ENCODE data around the gene DUSP28.

DUSP28 gene

DNA sequence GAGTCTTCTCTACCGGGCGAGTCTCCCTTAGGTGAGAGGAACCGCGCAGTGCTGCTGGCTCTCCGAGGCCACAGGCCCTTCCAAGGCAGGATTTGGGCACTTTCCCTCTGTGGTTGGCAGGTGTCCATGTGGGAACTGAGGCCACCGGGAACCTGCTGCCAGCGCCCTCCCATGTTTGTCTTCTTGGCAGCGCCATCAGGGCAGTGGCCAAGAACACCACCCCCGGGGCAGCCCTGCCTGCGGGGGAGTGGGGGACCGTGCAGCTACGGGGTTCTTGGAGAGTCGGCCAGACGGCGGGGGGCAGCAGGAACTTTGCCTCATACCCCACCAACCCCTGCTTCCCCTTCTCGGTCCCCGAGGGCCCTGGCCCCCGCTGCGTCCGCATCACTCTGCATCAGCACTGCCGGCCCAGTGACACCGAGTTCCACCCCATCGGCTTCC lies 36.4 kb downstream of the DUSP28 start:
- no peak for TF ChIP-seq SNAI2 (CRISPR knock-in tag; IDR thresholded peaks at IDR 0.05)
- no peak for TF ChIP-seq CREB5 (CRISPR knock-in tag; IDR thresholded peaks at IDR 0.05; ENCODE audit: low read depth)
- no peak for TF ChIP-seq ZNF8 (CRISPR knock-in tag; IDR thresholded peaks at IDR 0.05)
- TF ChIP-seq CSDC2 (CRISPR knock-in tag; IDR thresholded peaks at IDR 0.05), result no peak
- no peak for TF ChIP-seq CSRNP3 (CRISPR knock-in tag; IDR thresholded peaks at IDR 0.05)
- no peak for TF ChIP-seq OSR1 (CRISPR knock-in tag; IDR thresholded peaks at IDR 0.05)
- TF ChIP-seq ISL1 (CRISPR knock-in tag; IDR thresholded peaks at IDR 0.05), result no peak
- no peak for TF ChIP-seq TOX (CRISPR knock-in tag; IDR thresholded peaks at IDR 0.05; ENCODE audit: borderline replicate concordance)
- no peak for TF ChIP-seq RARB (CRISPR knock-in tag; IDR thresholded peaks at IDR 0.05)
- TF ChIP-seq ESRRG (CRISPR knock-in tag; IDR thresholded peaks at IDR 0.05), result no peak
- no peak for TF ChIP-seq GLIS3 (CRISPR knock-in tag; IDR thresholded peaks at IDR 0.05)
- TF ChIP-seq POU6F1 (CRISPR knock-in tag; IDR thresholded peaks at IDR 0.05; ENCODE audit: borderline replicate concordance, low read depth), result no peak
- TF ChIP-seq ZNF70 (CRISPR knock-in tag; IDR thresholded peaks at IDR 0.05), result no peak
- no peak for ATAC-seq

DNA sequence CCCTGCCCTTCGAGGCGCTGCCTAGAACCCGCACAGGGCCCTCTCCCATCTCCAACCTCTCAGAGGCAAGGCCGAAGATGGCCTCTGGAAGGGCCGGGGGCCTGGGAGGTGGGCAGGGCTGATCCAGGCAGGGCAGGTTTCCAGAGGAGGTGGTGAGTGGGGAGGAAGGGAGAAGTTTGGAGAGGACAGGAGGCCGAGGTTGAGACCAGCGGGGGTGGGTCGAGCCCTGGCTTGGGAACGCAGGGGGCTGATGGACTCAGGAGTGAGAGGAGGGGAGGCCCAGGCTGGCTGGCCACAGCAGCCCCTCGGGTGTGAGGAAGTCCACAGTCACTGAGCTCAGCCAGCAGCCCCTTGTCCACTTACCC lies 36.9 kb downstream of the DUSP28 start:
- no peak for TF ChIP-seq ISL1 (CRISPR knock-in tag; IDR thresholded peaks at IDR 0.05)
- no peak for TF ChIP-seq ZNF8 (CRISPR knock-in tag; IDR thresholded peaks at IDR 0.05)
- no peak for TF ChIP-seq TSHZ2 (CRISPR knock-in tag; IDR thresholded peaks at IDR 0.05)
- no peak for TF ChIP-seq ZC3H10 (CRISPR knock-in tag; IDR thresholded peaks at IDR 0.05)
- TF ChIP-seq OSR1 (CRISPR knock-in tag; IDR thresholded peaks at IDR 0.05), result no peak
- no peak for TF ChIP-seq CSRNP3 (CRISPR knock-in tag; IDR thresholded peaks at IDR 0.05)
- no peak for TF ChIP-seq TCF4 (CRISPR knock-in tag; IDR thresholded peaks at IDR 0.05; ENCODE audit: borderline replicate concordance)
- no peak for TF ChIP-seq ZNF565 (CRISPR knock-in tag; conservative IDR thresholded peaks at IDR 0.05; ENCODE audit: low read depth)
- TF ChIP-seq POU6F1 (CRISPR knock-in tag; IDR thresholded peaks at IDR 0.05; ENCODE audit: borderline replicate concordance, low read depth), result no peak
- TF ChIP-seq ZFP30 (CRISPR knock-in tag; IDR thresholded peaks at IDR 0.05), result no peak
- ATAC-seq, result no peak

- no peak for TF ChIP-seq ESRRG (CRISPR knock-in tag; IDR thresholded peaks at IDR 0.05)
- ATAC-seq, result no peak
These were observed 37.4 kb downstream of the DUSP28 start for GRCh38 chr2:240597419-240598181.
